SK-N-MC (cell line): ENCODE measurements around the gene LRRC56.

ENCODE experiments used
- EZH2 ChIP-seq: fragments of 200-600 bp; sonication (generic); IDR thresholded peaks from one replicate; pipeline ENCODE4 v1.6.1; 2017; ENCODE audit warnings: antibody characterized with exemption
- POLR2AphosphoS5 ChIP-seq: IDR thresholded peaks from 2 replicates; pipeline ENCODE4 v1.6.1; 2012; ENCODE audit warnings: mild to moderate bottlenecking, low read depth, low read length, borderline replicate concordance

GRCh38 chr11:508956-509355 is 28.4 kb upstream of the LRRC56 start:
- TF ChIP-seq POLR2AphosphoS5 (no peak), EZH2 (no peak)
